K562 (cell line): ENCODE results near the gene A2ML1. TPM values are rescaled to one million over a fixed set of nuclear protein-coding genes. Genes with fewer than 3 reads are reported as not detected.

Source experiments
- ATAC-seq: fragments of 200-7000 bp; cut with Tn5 transposase; 3 replicates; pipeline ENCODE4 v1.9.1; 2020; ENCODE audit warnings: moderate library complexity
- BruUV-seq: library from RNA; stranded (reverse); fragments of 400-500 nt; replicated peaks from 2 replicates; lab custom pipeline; 2021; lab: Mats Ljungman, UMichigan
- CTCF ChIA-PET: fragments of 300-600 bp; formaldehyde crosslinking; extraction: SDS; loops from one replicate; lab custom pipeline; 2021; ENCODE audit warnings: low intra/inter-chr PET ratio; lab: Yijun Ruan, JAX
- POLR2A ChIA-PET: fragments of 300-600, 350-650 bp; sonication (Branson Sonifier 250); formaldehyde crosslinking; extraction: SDS; loops from one replicate; lab custom pipeline; 2021; ENCODE audit warnings: antibody characterized with exemption, inconsistent platforms; lab: Yijun Ruan, JAX
- DNase-seq, 4 experiments: peaks; one replicate each; pipeline versions ENCODE4 v3.0.0 to v3.0.0-alpha.2; 2011 to 2018; ENCODE audit warnings: low spot score in 3 of 4, mixed read lengths in 3 of 4; ENCODE audit errors: extremely low read depth in 1 of 4
- FAIRE-seq: peaks from 2 replicates; lab custom pipeline; 2011; peaks lifted over from hg19 to GRCh38; lab: Jason Lieb, UNC
- H2AFZ ChIP-seq: 2 replicates; pipeline ENCODE4 v1.6.0; 2011; ENCODE audit warnings: low read depth, low read length, control low read depth, inconsistent platforms
- H3K27ac ChIP-seq: fragments of 200-600 bp; 3 replicates; pipeline ENCODE4 v1.8.0; 2011; ENCODE audit warnings: low read depth, mild to moderate bottlenecking, control low read depth, inconsistent platforms, low read length, moderate library complexity, mixed read lengths; ENCODE audit errors: extremely low read depth
- H3K27me3 ChIP-seq, 2 experiments: fragments of 300-600 bp in 1 of 2; 2 replicates in 1 of 2; 3 replicates in 1 of 2; pipeline versions ENCODE4 v1.6.0 to v1.8.0; 2011; ENCODE audit warnings: inconsistent platforms in 2 of 2, low read length in 2 of 2, mild to moderate bottlenecking in 1 of 2, mixed read lengths in 1 of 2, moderate library complexity in 1 of 2; ENCODE audit not compliant: control insufficient read depth in 2 of 2, insufficient read depth in 2 of 2
- H3K36me3 ChIP-seq: fragments of 300-600 bp; 3 replicates; pipeline ENCODE4 v1.8.0; 2011; ENCODE audit warnings: mild to moderate bottlenecking, low read length, inconsistent platforms; ENCODE audit not compliant: control insufficient read depth, insufficient read depth
- H3K4me1 ChIP-seq, 2 experiments: fragments of 200-600 bp in 1 of 2; replicated peaks in 1 of 2; 2 replicates in 1 of 2; 3 replicates in 1 of 2; pipeline versions ENCODE4 v1.5.1 to v1.8.0; 2011; ENCODE audit warnings: inconsistent platforms in 2 of 2, low read length in 2 of 2, mild to moderate bottlenecking in 1 of 2, mixed read lengths in 1 of 2, moderate library complexity in 1 of 2; ENCODE audit not compliant: control insufficient read depth in 2 of 2, insufficient read depth in 2 of 2
- H3K4me2 ChIP-seq: 2 replicates; pipeline ENCODE4 v1.6.1; 2011; ENCODE audit warnings: low read length, control low read depth, inconsistent platforms, mixed read lengths; ENCODE audit not compliant: insufficient read depth
- H3K4me3 ChIP-seq: fragments of 200-600 bp; sonication (generic), shearing (Covaris generic); 2 replicates; pipeline ENCODE4 v1.5.1; 2016; ENCODE audit warnings: control low read depth, inconsistent platforms
- H3K79me2 ChIP-seq: fragments of 200-600 bp; 3 replicates; pipeline ENCODE4 v1.8.0; 2011; ENCODE audit warnings: low read length, inconsistent platforms; ENCODE audit not compliant: control insufficient read depth, insufficient read depth
- H3K9ac ChIP-seq, 2 experiments: 2 replicates each; pipeline versions ENCODE4 v1.6.0 to v1.6.1; 2011; ENCODE audit warnings: low read depth in 2 of 2, low read length in 2 of 2, control low read depth in 1 of 2, inconsistent platforms in 1 of 2, mild to moderate bottlenecking in 1 of 2, mixed read lengths in 1 of 2; ENCODE audit not compliant: insufficient read depth in 1 of 2
- H3K9me1 ChIP-seq: one replicate; pipeline ENCODE4 v1.6.0; 2011; ENCODE audit warnings: inconsistent platforms, mild to moderate bottlenecking, low read length, moderate library complexity; ENCODE audit not compliant: control insufficient read depth, insufficient read depth
- H3K9me3 ChIP-seq: replicated peaks from 2 replicates; pipeline ENCODE4 v1.5.1; 2011; ENCODE audit warnings: low read depth, low read length, inconsistent platforms; ENCODE audit not compliant: control insufficient read depth, insufficient read depth
- H4K20me1 ChIP-seq: replicated peaks from 2 replicates; pipeline ENCODE4 v1.6.1; 2011; ENCODE audit warnings: low read length, inconsistent platforms, mixed read lengths; ENCODE audit not compliant: control insufficient read depth, insufficient read depth
- CEBPG ChIP-seq, 3 experiments: fragments of 200-800 bp in 1 of 3; sonication (Bioruptor generic) in 1 of 3; sonication (generic) in 1 of 3; formaldehyde crosslinking in 1 of 3; IDR thresholded peaks in 2 of 3; conservative IDR thresholded peaks in 1 of 3; 2 replicates each; pipeline versions ENCODE4 v1.6.1 to v1.8.0; 2016 to 2022; ENCODE audit warnings: missing compliant biosample characterization in 2 of 3, missing genetic modification characterization in 2 of 3, mild to moderate bottlenecking in 1 of 3, missing genetic modification reagents in 1 of 3
- SMC3 ChIP-seq: conservative IDR thresholded peaks from 2 replicates; pipeline ENCODE4 v1.6.1; 2011; ENCODE audit warnings: low read depth, low read length, improper control_type of control experiment; ENCODE audit not compliant: insufficient read depth
- SNIP1 ChIP-seq: fragments of 450-650 bp; IDR thresholded peaks from 2 replicates; pipeline ENCODE4 v1.7.1; 2017; ENCODE audit warnings: low read depth, mild to moderate bottlenecking
- TGIF2 ChIP-seq: sonication (generic); formaldehyde crosslinking; IDR thresholded peaks from 2 replicates; pipeline ENCODE4 v1.8.1; 2022; ENCODE audit warnings: mild to moderate bottlenecking, missing genetic modification reagents, moderate library complexity
- ZKSCAN8 ChIP-seq: fragments of 200-800 bp; sonication (Bioruptor generic); IDR thresholded peaks from 2 replicates; pipeline ENCODE4 v1.6.1; 2016; ENCODE audit warnings: missing genetic modification characterization, missing compliant biosample characterization
- ZNF511 ChIP-seq: sonication (generic); formaldehyde crosslinking; IDR thresholded peaks from 2 replicates; pipeline ENCODE4 v1.8.0; 2022; ENCODE audit warnings: mild to moderate bottlenecking, missing genetic modification reagents
- WGBS: fragments of 100-300 bp; shearing (Covaris generic); methylation state at CpG from one replicate; pipeline ENCODE4 v1.1.6; 2016; ENCODE audit warnings: low coverage, mixed read lengths; ENCODE audit not compliant: insufficient coverage; ENCODE audit errors: missing lambda C conversion rate; 5-methylcytosine and 5-hydroxymethylcytosine counted together
- in situ Hi-C: fragments of 300-500 bp; cut with MboI; formaldehyde crosslinking; loops from 4 replicates; pipeline ENCODE4 v1.15.0; 2018; ENCODE audit warnings: inconsistent platforms, mixed read lengths
- intact Hi-C: fragments of 100-400 bp; cut with micrococcal nuclease; formaldehyde crosslinking; loops from 2 replicates; pipeline ENCODE4 v1.14.2; 2022
- polyA plus RNA-seq, 8 experiments: library from polyadenylated mRNA; depleted of rRNA in 4 of 8; stranded (reverse) in 5 of 8; unstranded in 3 of 8; fragments of >200 nt; fragmentation: Nextera tagmentation in 2 of 8; fragmentation: Illumina TruSeq in 1 of 8; extraction: Ambion mirVana in 2 of 8; extraction: Trizol in 1 of 8; gene quantifications; 2 replicates each; pipeline versions ENCODE4 v1.2.1 to v1.2.3, GENCODE V29; 2011 to 2014; ENCODE audit warnings: inconsistent platforms in 1 of 8, missing spikeins in 1 of 8
- total RNA-seq, 7 experiments: library from RNA; depleted of rRNA in 6 of 7; stranded (reverse); fragments of >200 nt in 6 of 7; fragmentation: Illumina TruSeq in 2 of 7; extraction: Trizol in 2 of 7; gene quantifications; 2 replicates each; pipeline versions ENCODE4 v1.2.1 to v1.2.3, GENCODE V29; 2011 to 2021; ENCODE audit warnings: low replicate concordance in 1 of 7

Gene A2ML1
- total and polyA plus RNA-seq, 9 of the 15 experiments (the other 6 are each of a cell fraction or from before 2014, with no cell fraction given) = 0.04 to 0.47 (median 0.13) TPM

- FAIRE-seq (no peak), DNase-seq (no peak), ATAC-seq (no peak)
- no peak for TF ChIP-seq ZKSCAN8 (CRISPR knock-in tag)
- H4K20me1 ChIP-seq = no peaks in the 10 kb centered on the region
- H2AFZ ChIP-seq = no peak overlapping the region
- H3K79me2 ChIP-seq = no peaks in the 10 kb centered on the region
- no peaks in the 10 kb centered on the region for H3K9me3 ChIP-seq
- no peaks in the 10 kb centered on the region for H3K27me3 ChIP-seq
- H3K4me1 ChIP-seq = peaks cover 0 to 2% of the 10 kb centered on the region in 2 experiments; a peak in 1 of 5 replicates
- no peak overlapping the region for H3K9ac ChIP-seq
- intact Hi-C loops = loop anchor here (5.0 to 10.0 kb wide), 2 partner anchors 67 to 150 kb away; no protein-coding TSS in a partner anchor
- POLR2A ChIA-PET = no interaction called here
- H3K4me3 ChIP-seq = no peak overlapping the region
- no peak overlapping the region for H3K4me2 ChIP-seq
- CTCF ChIA-PET = no interaction called here
- H3K9me1 ChIP-seq = no peaks in the 10 kb centered on the region
- H3K36me3 ChIP-seq = no peaks in the 10 kb centered on the region
- in situ Hi-C loops = no loop called here
- H3K27ac ChIP-seq = no peak overlapping the region
- no TSS peak for BruUV-seq
Observed at GRCh38 chr12:8894378-8894777, 72.0 kb downstream of the A2ML1 start.

GRCh38 chr12:8894986-8895385 lies 72.6 kb downstream of the A2ML1 start:
- BruUV-seq = no TSS peak
- FAIRE-seq = no peak
- POLR2A ChIA-PET = no interaction called here
- TF ChIP-seq CEBPG (CRISPR knock-in tag; IDR thresholded peaks at IDR 0.05) (no peak), CEBPG (tag; conservative IDR thresholded peaks at IDR 0.05 in 1 of 2, IDR thresholded peaks at IDR 0.05 in 1 of 2) (no peak), SMC3 (no peak), ZNF511 (CRISPR knock-in tag) (no peak), SNIP1 (no peak), TGIF2 (CRISPR knock-in tag) (no peak)

More at GRCh38 chr12:8894986-8895385, 72.6 kb downstream of the A2ML1 start:
- ATAC-seq = no peak
- no peak for DNase-seq
- Histone ChIP-seq H4K20me1 (no peaks in the 10 kb centered on the region), H3K27ac (no peak overlapping the region), H3K27me3 (no peaks in the 10 kb centered on the region), H3K36me3 (no peaks in the 10 kb centered on the region), H3K79me2 (no peaks in the 10 kb centered on the region), H3K9ac (no peak overlapping the region), H3K4me2 (no peak overlapping the region), H3K9me1 (no peaks in the 10 kb centered on the region), H2AFZ (no peak overlapping the region), H3K9me3 (no peaks in the 10 kb centered on the region), H3K4me3 (no peak overlapping the region), H3K4me1 (no peaks in the 10 kb centered on the region)
- in situ Hi-C loops = no loop called here
- intact Hi-C loops = loop anchor here (5.0 to 10.0 kb wide), 2 partner anchors 68 to 150 kb away; no protein-coding TSS in a partner anchor
- WGBS = 0% methylated on average over 1 of the region's 1 CpG
- CTCF ChIA-PET = no interaction called here
